SK-N-SH (cell line): ENCODE results near the gene SMPDL3B. TPM values are rescaled to one million over a fixed set of nuclear protein-coding genes. Genes with fewer than 3 reads are reported as not detected.

Experiments
- CTCF ChIA-PET: fragments of 300-600, 350-600 bp; formaldehyde crosslinking; extraction: SDS; loops from one replicate; lab custom pipeline; 2021; lab: Yijun Ruan, JAX
- POLR2A ChIA-PET: fragments of 350-600 bp; sonication (Branson Sonifier 250); formaldehyde crosslinking; extraction: SDS; loops from one replicate; lab custom pipeline; 2020; ENCODE audit warnings: antibody characterized with exemption, inconsistent platforms; lab: Yijun Ruan, JAX
- DNase-seq: peaks from one replicate; pipeline ENCODE4 v3.0.0; 2012
- H2AFZ ChIP-seq: fragments of 200-600 bp; sonication (generic); 2 replicates; pipeline ENCODE4 v1.8.1; 2016; ENCODE audit warnings: antibody characterized with exemption, mild to moderate bottlenecking, low read depth
- H3F3A ChIP-seq: fragments of 200-600 bp; sonication (generic); replicated peaks from 2 replicates; pipeline ENCODE3; 2016; ENCODE audit warnings: antibody characterized with exemption, mild to moderate bottlenecking; ENCODE audit not compliant: insufficient read depth
- H3K27ac ChIP-seq, 2 experiments: fragments of 200-500 bp in 1 of 2; fragments of 200-600 bp in 1 of 2; sonication (Bioruptor generic) in 1 of 2; sonication (generic), shearing (Covaris generic) in 1 of 2; 2 replicates each; pipeline versions ENCODE4 v1.5.1 to v1.6.1; 2014 to 2016; ENCODE audit warnings: low read depth in 2 of 2, inconsistent platforms in 1 of 2, low read length in 1 of 2, mild to moderate bottlenecking in 1 of 2, mixed read lengths in 1 of 2
- H3K27me3 ChIP-seq: fragments of 200-600 bp; sonication (generic), shearing (Covaris generic); 2 replicates; pipeline ENCODE4 v1.6.1; 2016; ENCODE audit warnings: mixed run types; ENCODE audit not compliant: insufficient read depth
- H3K36me3 ChIP-seq, 2 experiments: fragments of 200-500 bp in 1 of 2; fragments of 200-600 bp in 1 of 2; sonication (Bioruptor generic) in 1 of 2; sonication (generic) in 1 of 2; replicated peaks in 1 of 2; 2 replicates each; pipeline versions ENCODE3 to v1.5.1; 2014 to 2016; ENCODE audit warnings: low read length in 1 of 2, mild to moderate bottlenecking in 1 of 2; ENCODE audit not compliant: insufficient read depth in 2 of 2, control insufficient read depth in 1 of 2
- H3K4me1 ChIP-seq, 2 experiments: fragments of 200-500 bp in 1 of 2; fragments of 200-600 bp in 1 of 2; sonication (Bioruptor generic) in 1 of 2; sonication (generic), shearing (Covaris generic) in 1 of 2; 2 replicates each; pipeline versions ENCODE4 v1.5.1 to v1.6.1; 2014 to 2016; ENCODE audit warnings: low read depth in 1 of 2, low read length in 1 of 2, mixed run types in 1 of 2; ENCODE audit not compliant: insufficient read depth in 2 of 2, control insufficient read depth in 1 of 2
- H3K4me2 ChIP-seq: fragments of 200-600 bp; sonication (generic), shearing (Covaris generic); 2 replicates; pipeline ENCODE4 v1.6.1; 2017; ENCODE audit warnings: mixed run types
- H3K4me3 ChIP-seq, 2 experiments: fragments of 200-500 bp in 1 of 2; fragments of 200-600 bp in 1 of 2; sonication (Bioruptor generic) in 1 of 2; sonication (generic), shearing (Covaris generic) in 1 of 2; 2 replicates each; pipeline versions ENCODE4 v1.5.1 to v1.8.1; 2014 to 2016; ENCODE audit warnings: low read depth in 2 of 2, inconsistent platforms in 1 of 2, low read length in 1 of 2, mild to moderate bottlenecking in 1 of 2, mixed read lengths in 1 of 2, moderate library complexity in 1 of 2
- H3K79me2 ChIP-seq: fragments of 200-600 bp; sonication (generic); 2 replicates; pipeline ENCODE4 v1.8.1; 2017; ENCODE audit warnings: mild to moderate bottlenecking; ENCODE audit not compliant: insufficient read depth
- H3K9ac ChIP-seq: fragments of 200-600 bp; sonication (generic); 2 replicates; pipeline ENCODE4 v1.6.1; 2017; ENCODE audit warnings: mixed run types
- H3K9me2 ChIP-seq: fragments of 200-600 bp; sonication (generic); 2 replicates; pipeline ENCODE4 v1.6.1; 2017; ENCODE audit warnings: mixed run types
- H3K9me3 ChIP-seq: fragments of 200-600 bp; sonication (generic); 2 replicates; pipeline ENCODE4 v1.6.1; 2017; ENCODE audit warnings: mixed run types, mild to moderate bottlenecking, moderate library complexity
- H4K20me1 ChIP-seq: fragments of 200-600 bp; sonication (generic); 2 replicates; pipeline ENCODE4 v1.6.1; 2017; ENCODE audit warnings: mild to moderate bottlenecking, mixed run types; ENCODE audit not compliant: insufficient read depth
- CHD2 ChIP-seq: fragments of 150-350 bp; IDR thresholded peaks from 2 replicates; pipeline ENCODE4 v1.6.1; 2018; ENCODE audit warnings: low read length; ENCODE audit not compliant: partially characterized antibody
- CTCF ChIP-seq: fragments of 200-600 bp; sonication (generic); IDR thresholded peaks from 2 replicates; pipeline ENCODE4 v1.6.1; 2017; ENCODE audit warnings: antibody characterized with exemption, mild to moderate bottlenecking, moderate library complexity
- EZH2phosphoT487 ChIP-seq: fragments of 200-600 bp; sonication (generic); IDR thresholded peaks from 2 replicates; pipeline ENCODE4 v1.6.1; 2017; ENCODE audit warnings: low read depth, mixed run types, mild to moderate bottlenecking, antibody characterized with exemption, moderate library complexity, borderline replicate concordance
- FOXJ3 ChIP-seq: sonication (generic); formaldehyde crosslinking; IDR thresholded peaks from 2 replicates; pipeline ENCODE4 v1.5.1; 2020; ENCODE audit warnings: mild to moderate bottlenecking, missing genetic modification reagents
- GABPA ChIP-seq: IDR thresholded peaks from 2 replicates; pipeline ENCODE4 v1.4.0; 2012; ENCODE audit warnings: low read depth, mild to moderate bottlenecking
- GATA2 ChIP-seq: sonication (generic); formaldehyde crosslinking; IDR thresholded peaks from 2 replicates; pipeline ENCODE4 v1.5.0; 2020; ENCODE audit warnings: mild to moderate bottlenecking, missing genetic modification reagents
- JUND ChIP-seq: IDR thresholded peaks from 2 replicates; pipeline ENCODE4 v1.4.0; 2012
- NFIC ChIP-seq: IDR thresholded peaks from 2 replicates; pipeline ENCODE4 v1.4.0; 2012; ENCODE audit warnings: borderline replicate concordance
- NRF1 ChIP-seq: IDR thresholded peaks from 2 replicates; pipeline ENCODE4 v1.6.1; 2012; ENCODE audit warnings: low read depth, mild to moderate bottlenecking, low read length
- PBX3 ChIP-seq: IDR thresholded peaks from 2 replicates; pipeline ENCODE4; 2012
- POLR2AphosphoS5 ChIP-seq: IDR thresholded peaks from 2 replicates; pipeline ENCODE4 v1.6.1; 2012; ENCODE audit warnings: low read depth, low read length
- RFX5 ChIP-seq: IDR thresholded peaks from 2 replicates; pipeline ENCODE4 v1.6.1; 2012; ENCODE audit warnings: mild to moderate bottlenecking, improper control_type of control experiment, low read length
- TAF1 ChIP-seq: IDR thresholded peaks from 2 replicates; pipeline ENCODE4 v1.6.1; 2012; ENCODE audit warnings: low read depth, mild to moderate bottlenecking, low read length, moderate library complexity, borderline replicate concordance
- USF2 ChIP-seq: fragments of 150-350 bp; IDR thresholded peaks from 2 replicates; pipeline ENCODE4 v1.6.1; 2017; ENCODE audit warnings: antibody characterized with exemption, low read length, low read depth, borderline replicate concordance
- ZBTB33 ChIP-seq: IDR thresholded peaks from 2 replicates; pipeline ENCODE4 v1.4.0; 2012; ENCODE audit warnings: low read depth, borderline replicate concordance
- WGBS: methylation state at CpG from one replicate; pipeline ENCODE4 v1.1.6; 2017; ENCODE audit warnings: low lambda C conversion rate; 5-methylcytosine and 5-hydroxymethylcytosine counted together
- polyA plus RNA-seq, 3 experiments: library from polyadenylated mRNA; depleted of rRNA; stranded (reverse); fragments of >200 nt; gene quantifications; 2 replicates each; pipeline ENCODE4 v1.2.3, GENCODE V29; 2012

SMPDL3B gene
- polyA plus RNA-seq, 1 of the 3 experiments (the other 2 are of a cell fraction): 0.95 TPM

DNA sequence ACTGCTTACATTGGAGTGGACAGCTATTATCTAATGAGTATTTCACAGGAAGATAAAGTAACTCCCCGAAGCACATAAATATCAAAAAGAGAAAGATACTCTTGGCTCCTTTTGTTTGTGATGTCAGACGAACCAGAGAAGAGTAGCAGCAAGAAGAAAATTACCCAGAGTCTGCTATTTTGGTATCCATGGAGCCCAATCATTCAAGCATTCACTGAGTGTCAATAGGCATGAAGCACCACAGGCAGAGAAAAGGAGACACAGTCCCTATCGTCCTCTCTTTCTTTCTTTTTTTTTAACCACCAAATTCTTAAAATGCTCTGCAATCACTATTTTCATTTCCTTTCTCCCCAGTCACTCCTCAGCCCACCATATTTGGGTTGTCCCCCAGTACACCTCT is 40.3 kb upstream of the SMPDL3B start:
- Histone ChIP-seq H3K36me3 (peaks cover 45 to 50% of the 10 kb centered on the region in 2 experiments), H3K9me2 (no peaks in the 10 kb centered on the region), H3K79me2 (no peaks in the 10 kb centered on the region), H3K27ac (no peak overlapping the region), H3K9me3 (no peaks in the 10 kb centered on the region), H3K9ac (no peak overlapping the region), H2AFZ (no peak overlapping the region), H3F3A (no peaks in the 10 kb centered on the region), H3K4me2 (no peak overlapping the region), H3K4me3 (no peak overlapping the region), H3K27me3 (no peaks in the 10 kb centered on the region), H3K4me1 (no peaks in the 10 kb centered on the region), H4K20me1 (no peaks in the 10 kb centered on the region)
- no peak for DNase-seq
- no peak for TF ChIP-seq USF2
- no peak for TF ChIP-seq CHD2
- no peak for TF ChIP-seq POLR2AphosphoS5
- no peak for TF ChIP-seq NRF1
- TF ChIP-seq NFIC: no peak
- TF ChIP-seq CTCF: no peak
- TF ChIP-seq ZBTB33: no peak
- no peak for TF ChIP-seq GABPA
- TF ChIP-seq TAF1: no peak
- no peak for TF ChIP-seq GATA2 (CRISPR knock-in tag)
- no peak for TF ChIP-seq FOXJ3 (CRISPR knock-in tag)
- no peak for TF ChIP-seq EZH2phosphoT487
- TF ChIP-seq JUND: no peak
- no peak for TF ChIP-seq PBX3
- TF ChIP-seq RFX5: no peak
- ChIA-PET CTCF (interaction anchor here (1.3 kb wide), 1 partner anchor 36 kb away, joined by 3 read pairs; no protein-coding TSS in a partner anchor), POLR2A (no interaction called here)
- WGBS: 84% methylated on average over 3 of the region's 3 CpGs
